ENCODE results near the gene MAML2. TPM values are rescaled to one million over a fixed set of nuclear protein-coding genes. Genes with fewer than 3 reads are reported as not detected.

The MAML2 gene
- total and polyA plus RNA-seq, 9 of the 15 experiments (the other 6 are each of a cell fraction or from before 2014, with no cell fraction given) = 0.79 to 6.8 (median 4.8) TPM

- TF ChIP-seq NFE2L1 (tag; IDR thresholded peaks at IDR 0.05; ENCODE audit: borderline replicate concordance, low read depth) = no peak
- TF ChIP-seq ZC3H8 (IDR thresholded peaks at IDR 0.05) = no peak
- TF ChIP-seq ZNF644 (tag; IDR thresholded peaks at IDR 0.05; ENCODE audit: low read depth) = no peak
- TF ChIP-seq ZNF512 (tag; IDR thresholded peaks at IDR 0.05) = no peak
Observed at GRCh38 chr11:96052921-96053651, 289.9 kb downstream of the MAML2 start (continued).

DNA sequence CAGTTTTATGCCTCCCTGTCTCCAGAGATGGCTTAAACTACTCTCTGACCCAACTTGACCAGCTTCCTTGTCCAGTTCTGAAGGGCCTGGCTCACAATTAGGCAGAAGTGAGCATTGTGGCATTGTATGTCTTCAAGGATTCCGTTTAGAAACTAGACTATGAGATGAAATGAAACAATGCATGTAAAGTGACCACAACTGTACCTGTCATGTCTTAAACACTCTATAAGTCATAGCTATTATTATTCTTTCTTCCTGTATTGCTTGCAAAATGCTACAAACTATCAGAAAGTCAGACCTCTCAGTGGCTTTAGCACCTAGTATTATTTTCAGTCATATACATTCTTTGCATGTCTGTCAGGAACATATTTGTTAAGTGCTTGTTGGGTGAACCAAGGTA is 291.2 kb downstream of the MAML2 start:
- H3K27me3 ChIP-seq (ENCODE audit: control insufficient read depth in 2 of 2, insufficient read depth in 2 of 2, low read length in 2 of 2) = no peaks in the 10 kb centered on the region
- no peaks in the 10 kb centered on the region; a peak in 1 of 5 replicates for H3K4me1 ChIP-seq (replicated peaks in 1 of 2; ENCODE audit: control insufficient read depth in 2 of 2, insufficient read depth in 2 of 2, low read length in 2 of 2)
- no peaks in the 10 kb centered on the region for H4K20me1 ChIP-seq (replicated peaks; ENCODE audit: control insufficient read depth, insufficient read depth, low read length)
- H3K79me2 ChIP-seq (ENCODE audit: control insufficient read depth, insufficient read depth, low read length) = no peaks in the 10 kb centered on the region
- no peak for ATAC-seq
- in situ Hi-C loops (cut with MboI) (no loop called here), intact Hi-C loops (cut with micrococcal nuclease) (loop anchor here (2.0 kb wide), 1 partner anchor 203 kb away; no protein-coding TSS in a partner anchor)
- H2AFZ ChIP-seq (ENCODE audit: low read depth, low read length) = no peak overlapping the region
- 0% methylated on average over 1 of the region's 1 CpG for WGBS (ENCODE audit: insufficient coverage, low coverage, missing lambda C conversion rate)
- POLR2A ChIA-PET = no interaction called here
- CTCF ChIA-PET (ENCODE audit: low intra/inter-chr PET ratio) = no interaction called here
- H3K9me3 ChIP-seq (replicated peaks; ENCODE audit: control insufficient read depth, insufficient read depth, low read depth, low read length) = no peaks in the 10 kb centered on the region
- FAIRE-seq = no peak
- TF ChIP-seq TEAD2 (tag; IDR thresholded peaks at IDR 0.05) = no peak
- no peak overlapping the region for H3K4me3 ChIP-seq
- BruUV-seq (replicated peaks) = no TSS peak
- no peaks in the 10 kb centered on the region for H3K36me3 ChIP-seq (ENCODE audit: control insufficient read depth, insufficient read depth, low read length)
- no peak overlapping the region for H3K27ac ChIP-seq (ENCODE audit: extremely low read depth, low read depth, low read length)
- no peak for DNase-seq (ENCODE audit: extremely low read depth in 1 of 4, low spot score in 3 of 4)
- H3K9ac ChIP-seq (ENCODE audit: insufficient read depth in 1 of 2, low read depth in 2 of 2, low read length in 2 of 2) = no peak overlapping the region
- H3K9me1 ChIP-seq (ENCODE audit: control insufficient read depth, insufficient read depth, low read length) = no peaks in the 10 kb centered on the region
- H3K4me2 ChIP-seq (ENCODE audit: insufficient read depth, low read length) = no peak overlapping the region

All from K562 (cell line).